MM.1S (cell line): ENCODE measurements around the gene WBP11.

Experiments used
- CTCF ChIP-seq: fragments of 300-600 bp; sonication (generic); IDR thresholded peaks from 2 replicates; pipeline ENCODE4 v1.5.1; 2016; ENCODE audit warnings: antibody characterized with exemption, low read length, mixed read lengths
- EZH2 ChIP-seq: fragments of 300-600 bp; sonication (generic); optimal IDR thresholded peaks from 2 replicates; pipeline ENCODE3; 2017; ENCODE audit warnings: low read depth, mild to moderate bottlenecking, antibody characterized with exemption, low read length, mixed read lengths

- TF ChIP-seq EZH2 = no peak
- TF ChIP-seq CTCF = no peak
Observed at GRCh38 chr12:14810167-14810952, 7.1 kb upstream of the WBP11 start.
